ENCODE results near the gene FOXJ1. TPM values are rescaled to one million over a fixed set of nuclear protein-coding genes. Genes with fewer than 3 reads are reported as not detected.

FOXJ1 gene
- total and polyA plus RNA-seq, 4 donors = under 0.01 to 1.5 TPM; not detected in 2

DNA sequence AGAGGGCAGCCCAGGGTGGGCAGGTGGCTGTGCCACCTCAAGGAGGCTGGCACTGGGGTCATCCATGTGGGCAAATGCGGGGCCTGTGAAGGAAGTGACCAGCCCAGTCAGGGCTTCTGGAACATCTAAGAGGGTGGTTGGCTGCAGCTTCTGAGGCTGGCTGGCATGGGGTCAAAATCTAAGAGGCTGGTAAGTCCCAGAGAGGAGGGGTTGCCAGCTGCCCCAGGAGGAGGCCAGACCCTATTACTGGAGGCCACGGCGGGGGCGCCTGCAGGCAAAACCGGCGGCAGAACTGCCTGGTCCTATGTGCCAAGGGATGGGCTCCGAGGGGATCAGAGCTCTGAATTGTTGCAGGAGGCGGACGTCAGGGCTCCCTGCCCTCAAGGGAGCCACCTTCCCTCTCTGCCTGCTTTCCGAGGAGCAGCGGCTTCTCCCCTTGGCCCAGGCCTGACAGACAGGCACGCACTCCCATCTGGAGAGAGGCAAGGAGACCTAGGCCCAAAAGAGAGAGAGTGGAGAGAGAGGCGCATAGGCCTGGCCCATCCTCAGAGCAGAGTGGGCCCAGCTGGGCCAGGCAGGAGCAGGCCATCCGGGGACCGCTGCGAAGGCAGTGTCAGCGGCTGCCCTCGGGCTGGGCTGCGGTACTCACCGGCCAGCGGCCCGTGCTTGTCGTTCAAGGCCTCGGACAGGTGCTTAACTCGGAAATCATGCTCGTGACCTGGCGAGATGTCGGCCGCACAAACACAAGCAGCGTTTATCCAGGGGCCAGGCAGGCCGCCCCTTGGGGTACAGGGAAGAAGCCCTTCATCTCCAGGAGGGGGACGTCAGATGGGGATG lies 51.1 kb downstream of the FOXJ1 start:
- Histone ChIP-seq H3K4me3 (ENCODE audit: low read depth in 1 of 3, low read length in 3 of 3) (no peak overlapping the region), H3K27ac (ENCODE audit: low read depth in 1 of 2, low read length in 2 of 2) (no peak overlapping the region), H3K9ac (ENCODE audit: low read depth in 1 of 2, low read length in 2 of 2) (no peak overlapping the region), H3K9me3 (ENCODE audit: control insufficient read depth in 4 of 4, low read length in 3 of 4) (no peaks in the 10 kb centered on the region), H3K36me3 (ENCODE audit: control insufficient read depth in 4 of 4, insufficient read depth in 3 of 4, low read depth in 1 of 4, low read length in 3 of 4) (peaks cover 16 to 70% (median 43%) of the 10 kb centered on the region in 4 donors), H3K4me1 (ENCODE audit: control insufficient read depth in 4 of 4, insufficient read depth in 4 of 4, low read length in 3 of 4) (no peaks in the 10 kb centered on the region), H3K27me3 (ENCODE audit: control insufficient read depth in 4 of 4, insufficient read depth in 4 of 4, low read length in 3 of 4) (no peaks in the 10 kb centered on the region)
- TF ChIP-seq FOXA1 (IDR thresholded peaks at IDR 0.05) = no peak
- TF ChIP-seq RAD21 (IDR thresholded peaks at IDR 0.05) = no peak
- TF ChIP-seq, protein P1, sequence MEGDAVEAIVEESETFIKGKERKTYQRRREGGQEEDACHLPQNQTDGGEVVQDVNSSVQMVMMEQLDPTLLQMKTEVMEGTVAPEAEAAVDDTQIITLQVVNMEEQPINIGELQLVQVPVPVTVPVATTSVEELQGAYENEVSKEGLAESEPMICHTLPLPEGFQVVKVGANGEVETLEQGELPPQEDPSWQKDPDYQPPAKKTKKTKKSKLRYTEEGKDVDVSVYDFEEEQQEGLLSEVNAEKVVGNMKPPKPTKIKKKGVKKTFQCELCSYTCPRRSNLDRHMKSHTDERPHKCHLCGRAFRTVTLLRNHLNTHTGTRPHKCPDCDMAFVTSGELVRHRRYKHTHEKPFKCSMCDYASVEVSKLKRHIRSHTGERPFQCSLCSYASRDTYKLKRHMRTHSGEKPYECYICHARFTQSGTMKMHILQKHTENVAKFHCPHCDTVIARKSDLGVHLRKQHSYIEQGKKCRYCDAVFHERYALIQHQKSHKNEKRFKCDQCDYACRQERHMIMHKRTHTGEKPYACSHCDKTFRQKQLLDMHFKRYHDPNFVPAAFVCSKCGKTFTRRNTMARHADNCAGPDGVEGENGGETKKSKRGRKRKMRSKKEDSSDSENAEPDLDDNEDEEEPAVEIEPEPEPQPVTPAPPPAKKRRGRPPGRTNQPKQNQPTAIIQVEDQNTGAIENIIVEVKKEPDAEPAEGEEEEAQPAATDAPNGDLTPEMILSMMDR (IDR thresholded peaks at IDR 0.05; ENCODE audit: low read depth, low read length, missing input control) = no peak
- TF ChIP-seq YY1 (IDR thresholded peaks at IDR 0.05) = no peak
- no peak for TF ChIP-seq JUND (IDR thresholded peaks at IDR 0.05)
- no peak for TF ChIP-seq HNF4A (conservative IDR thresholded peaks at IDR 0.05)
- no peak for TF ChIP-seq EGR1 (IDR thresholded peaks at IDR 0.05; ENCODE audit: low read depth in 2 of 2)
- TF ChIP-seq, protein P2, sequence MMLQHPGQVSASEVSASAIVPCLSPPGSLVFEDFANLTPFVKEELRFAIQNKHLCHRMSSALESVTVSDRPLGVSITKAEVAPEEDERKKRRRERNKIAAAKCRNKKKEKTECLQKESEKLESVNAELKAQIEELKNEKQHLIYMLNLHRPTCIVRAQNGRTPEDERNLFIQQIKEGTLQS (IDR thresholded peaks at IDR 0.05) = no peak
- TF ChIP-seq SP1 (IDR thresholded peaks at IDR 0.05) = no peak
- no peak for TF ChIP-seq HNF4G (IDR thresholded peaks at IDR 0.05)
- TF ChIP-seq NR2F2 (IDR thresholded peaks at IDR 0.05) = no peak
- WGBS = 94% methylated on average over 32 of the region's 32 CpGs
- DNase-seq (ENCODE audit: low spot score) = no peak

DNA sequence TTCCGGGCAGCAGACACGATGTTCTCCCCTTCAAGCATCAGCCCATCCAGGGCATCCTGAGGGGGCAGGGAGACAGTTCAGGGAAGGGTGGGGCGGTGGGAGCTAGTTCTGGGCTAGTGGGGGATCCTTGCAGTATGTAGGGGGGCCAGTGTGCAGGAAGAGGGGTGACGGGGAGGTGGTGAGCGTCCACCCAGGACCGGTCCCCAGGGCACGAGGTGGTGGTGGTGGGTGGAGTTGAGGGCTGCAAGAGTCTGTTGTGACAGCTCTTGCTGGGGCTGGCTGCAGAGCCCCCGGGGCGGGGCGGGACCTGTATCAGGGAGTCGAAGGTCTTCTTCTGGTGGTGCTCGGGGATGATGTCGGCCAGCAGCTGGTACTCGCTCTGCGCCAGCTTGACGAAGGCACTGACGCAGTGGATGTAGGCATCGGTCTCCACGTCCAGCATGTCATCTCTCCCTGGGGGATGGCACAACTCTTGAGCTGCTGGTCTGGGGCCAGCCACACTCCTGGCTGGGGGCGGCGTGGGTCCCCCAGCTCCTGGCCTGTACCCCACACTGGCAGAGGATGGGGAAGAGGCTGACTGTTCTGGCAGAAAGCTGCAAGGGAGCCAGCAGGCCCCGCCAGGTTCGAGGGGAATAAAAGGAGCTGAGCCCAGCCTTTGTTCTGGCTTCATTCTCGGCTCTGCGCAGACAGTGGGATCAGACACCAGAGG lies 52.0 kb downstream of the FOXJ1 start:
- TF ChIP-seq TAF1 (conservative IDR thresholded peaks at IDR 0.05) = no peak
- TF ChIP-seq, protein P3, sequence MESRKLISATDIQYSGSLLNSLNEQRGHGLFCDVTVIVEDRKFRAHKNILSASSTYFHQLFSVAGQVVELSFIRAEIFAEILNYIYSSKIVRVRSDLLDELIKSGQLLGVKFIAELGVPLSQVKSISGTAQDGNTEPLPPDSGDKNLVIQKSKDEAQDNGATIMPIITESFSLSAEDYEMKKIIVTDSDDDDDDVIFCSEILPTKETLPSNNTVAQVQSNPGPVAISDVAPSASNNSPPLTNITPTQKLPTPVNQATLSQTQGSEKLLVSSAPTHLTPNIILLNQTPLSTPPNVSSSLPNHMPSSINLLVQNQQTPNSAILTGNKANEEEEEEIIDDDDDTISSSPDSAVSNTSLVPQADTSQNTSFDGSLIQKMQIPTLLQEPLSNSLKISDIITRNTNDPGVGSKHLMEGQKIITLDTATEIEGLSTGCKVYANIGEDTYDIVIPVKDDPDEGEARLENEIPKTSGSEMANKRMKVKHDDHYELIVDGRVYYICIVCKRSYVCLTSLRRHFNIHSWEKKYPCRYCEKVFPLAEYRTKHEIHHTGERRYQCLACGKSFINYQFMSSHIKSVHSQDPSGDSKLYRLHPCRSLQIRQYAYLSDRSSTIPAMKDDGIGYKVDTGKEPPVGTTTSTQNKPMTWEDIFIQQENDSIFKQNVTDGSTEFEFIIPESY (IDR thresholded peaks at IDR 0.05) = no peak
- TF ChIP-seq, protein P4, sequence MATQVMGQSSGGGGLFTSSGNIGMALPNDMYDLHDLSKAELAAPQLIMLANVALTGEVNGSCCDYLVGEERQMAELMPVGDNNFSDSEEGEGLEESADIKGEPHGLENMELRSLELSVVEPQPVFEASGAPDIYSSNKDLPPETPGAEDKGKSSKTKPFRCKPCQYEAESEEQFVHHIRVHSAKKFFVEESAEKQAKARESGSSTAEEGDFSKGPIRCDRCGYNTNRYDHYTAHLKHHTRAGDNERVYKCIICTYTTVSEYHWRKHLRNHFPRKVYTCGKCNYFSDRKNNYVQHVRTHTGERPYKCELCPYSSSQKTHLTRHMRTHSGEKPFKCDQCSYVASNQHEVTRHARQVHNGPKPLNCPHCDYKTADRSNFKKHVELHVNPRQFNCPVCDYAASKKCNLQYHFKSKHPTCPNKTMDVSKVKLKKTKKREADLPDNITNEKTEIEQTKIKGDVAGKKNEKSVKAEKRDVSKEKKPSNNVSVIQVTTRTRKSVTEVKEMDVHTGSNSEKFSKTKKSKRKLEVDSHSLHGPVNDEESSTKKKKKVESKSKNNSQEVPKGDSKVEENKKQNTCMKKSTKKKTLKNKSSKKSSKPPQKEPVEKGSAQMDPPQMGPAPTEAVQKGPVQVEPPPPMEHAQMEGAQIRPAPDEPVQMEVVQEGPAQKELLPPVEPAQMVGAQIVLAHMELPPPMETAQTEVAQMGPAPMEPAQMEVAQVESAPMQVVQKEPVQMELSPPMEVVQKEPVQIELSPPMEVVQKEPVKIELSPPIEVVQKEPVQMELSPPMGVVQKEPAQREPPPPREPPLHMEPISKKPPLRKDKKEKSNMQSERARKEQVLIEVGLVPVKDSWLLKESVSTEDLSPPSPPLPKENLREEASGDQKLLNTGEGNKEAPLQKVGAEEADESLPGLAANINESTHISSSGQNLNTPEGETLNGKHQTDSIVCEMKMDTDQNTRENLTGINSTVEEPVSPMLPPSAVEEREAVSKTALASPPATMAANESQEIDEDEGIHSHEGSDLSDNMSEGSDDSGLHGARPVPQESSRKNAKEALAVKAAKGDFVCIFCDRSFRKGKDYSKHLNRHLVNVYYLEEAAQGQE (IDR thresholded peaks at IDR 0.05) = no peak
- TF ChIP-seq YY1 (IDR thresholded peaks at IDR 0.05) = no peak
- TF ChIP-seq, protein P5, sequence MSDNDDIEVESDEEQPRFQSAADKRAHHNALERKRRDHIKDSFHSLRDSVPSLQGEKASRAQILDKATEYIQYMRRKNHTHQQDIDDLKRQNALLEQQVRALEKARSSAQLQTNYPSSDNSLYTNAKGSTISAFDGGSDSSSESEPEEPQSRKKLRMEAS (IDR thresholded peaks at IDR 0.05) = no peak
- no peak for TF ChIP-seq EGR1 (IDR thresholded peaks at IDR 0.05; ENCODE audit: low read depth in 2 of 2)
- no peak for TF ChIP-seq FOXA2 (IDR thresholded peaks at IDR 0.05)
- Histone ChIP-seq H3K27me3 (ENCODE audit: control insufficient read depth in 4 of 4, insufficient read depth in 4 of 4, low read length in 3 of 4) (no peaks in the 10 kb centered on the region), H3K36me3 (ENCODE audit: control insufficient read depth in 4 of 4, insufficient read depth in 3 of 4, low read depth in 1 of 4, low read length in 3 of 4) (peaks cover 16 to 74% (median 47%) of the 10 kb centered on the region in 4 donors), H3K27ac (ENCODE audit: low read depth in 1 of 2, low read length in 2 of 2) (no peak overlapping the region), H3K9ac (ENCODE audit: low read depth in 1 of 2, low read length in 2 of 2) (no peak overlapping the region), H3K4me3 (ENCODE audit: low read depth in 1 of 3, low read length in 3 of 3) (no peak overlapping the region), H3K4me1 (ENCODE audit: control insufficient read depth in 4 of 4, insufficient read depth in 4 of 4, low read length in 3 of 4) (no peaks in the 10 kb centered on the region), H3K9me3 (ENCODE audit: control insufficient read depth in 4 of 4, low read length in 3 of 4) (no peaks in the 10 kb centered on the region)
- 96% methylated on average over 25 of the region's 25 CpGs for WGBS
- no peak for DNase-seq (ENCODE audit: low spot score)
